ENCODE measurements around the gene NT5DC2.

Gene NT5DC2

DNA sequence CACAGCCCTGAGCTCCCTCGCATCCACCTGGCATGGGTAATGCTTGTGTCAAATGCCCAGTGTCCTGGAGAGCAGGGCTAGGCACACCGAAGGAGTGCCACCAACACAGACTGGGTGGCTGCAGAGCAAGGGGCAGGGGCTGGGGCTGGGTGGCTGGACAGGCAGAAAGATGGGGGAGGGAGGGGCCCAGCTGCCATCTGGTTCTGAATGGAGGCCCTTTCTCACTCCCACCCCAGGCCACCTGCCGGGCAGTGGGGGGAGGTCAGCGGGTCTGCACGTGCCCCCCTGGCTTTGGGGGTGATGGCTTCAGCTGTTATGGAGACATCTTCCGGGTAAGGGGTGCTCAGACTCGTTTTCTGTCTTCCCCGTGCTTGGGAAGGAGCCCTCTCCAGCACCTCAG, 21.6 kb downstream of the NT5DC2 start:
- no peak for TF ChIP-seq TOX (CRISPR knock-in tag; IDR thresholded peaks at IDR 0.05; ENCODE audit: borderline replicate concordance)
- no peak for TF ChIP-seq ARNTL (CRISPR knock-in tag; IDR thresholded peaks at IDR 0.05; ENCODE audit: borderline replicate concordance, low read depth)
- TF ChIP-seq, protein P1, sequence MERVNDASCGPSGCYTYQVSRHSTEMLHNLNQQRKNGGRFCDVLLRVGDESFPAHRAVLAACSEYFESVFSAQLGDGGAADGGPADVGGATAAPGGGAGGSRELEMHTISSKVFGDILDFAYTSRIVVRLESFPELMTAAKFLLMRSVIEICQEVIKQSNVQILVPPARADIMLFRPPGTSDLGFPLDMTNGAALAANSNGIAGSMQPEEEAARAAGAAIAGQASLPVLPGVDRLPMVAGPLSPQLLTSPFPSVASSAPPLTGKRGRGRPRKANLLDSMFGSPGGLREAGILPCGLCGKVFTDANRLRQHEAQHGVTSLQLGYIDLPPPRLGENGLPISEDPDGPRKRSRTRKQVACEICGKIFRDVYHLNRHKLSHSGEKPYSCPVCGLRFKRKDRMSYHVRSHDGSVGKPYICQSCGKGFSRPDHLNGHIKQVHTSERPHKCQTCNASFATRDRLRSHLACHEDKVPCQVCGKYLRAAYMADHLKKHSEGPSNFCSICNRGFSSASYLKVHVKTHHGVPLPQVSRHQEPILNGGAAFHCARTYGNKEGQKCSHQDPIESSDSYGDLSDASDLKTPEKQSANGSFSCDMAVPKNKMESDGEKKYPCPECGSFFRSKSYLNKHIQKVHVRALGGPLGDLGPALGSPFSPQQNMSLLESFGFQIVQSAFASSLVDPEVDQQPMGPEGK (CRISPR knock-in tag; IDR thresholded peaks at IDR 0.05; ENCODE audit: borderline replicate concordance): no peak
- TF ChIP-seq TCF4 (CRISPR knock-in tag; IDR thresholded peaks at IDR 0.05; ENCODE audit: borderline replicate concordance): no peak
- TF ChIP-seq ZNF565 (CRISPR knock-in tag; conservative IDR thresholded peaks at IDR 0.05; ENCODE audit: low read depth): no peak
- no peak for TF ChIP-seq ESRRG (CRISPR knock-in tag; IDR thresholded peaks at IDR 0.05)
- no peak for TF ChIP-seq GLIS3 (CRISPR knock-in tag; IDR thresholded peaks at IDR 0.05)
- TF ChIP-seq TSHZ2 (CRISPR knock-in tag; IDR thresholded peaks at IDR 0.05): no peak
- TF ChIP-seq CSDC2 (CRISPR knock-in tag; IDR thresholded peaks at IDR 0.05): no peak
- no peak for TF ChIP-seq ZFP3 (CRISPR knock-in tag; IDR thresholded peaks at IDR 0.05)
- TF ChIP-seq, protein P2, sequence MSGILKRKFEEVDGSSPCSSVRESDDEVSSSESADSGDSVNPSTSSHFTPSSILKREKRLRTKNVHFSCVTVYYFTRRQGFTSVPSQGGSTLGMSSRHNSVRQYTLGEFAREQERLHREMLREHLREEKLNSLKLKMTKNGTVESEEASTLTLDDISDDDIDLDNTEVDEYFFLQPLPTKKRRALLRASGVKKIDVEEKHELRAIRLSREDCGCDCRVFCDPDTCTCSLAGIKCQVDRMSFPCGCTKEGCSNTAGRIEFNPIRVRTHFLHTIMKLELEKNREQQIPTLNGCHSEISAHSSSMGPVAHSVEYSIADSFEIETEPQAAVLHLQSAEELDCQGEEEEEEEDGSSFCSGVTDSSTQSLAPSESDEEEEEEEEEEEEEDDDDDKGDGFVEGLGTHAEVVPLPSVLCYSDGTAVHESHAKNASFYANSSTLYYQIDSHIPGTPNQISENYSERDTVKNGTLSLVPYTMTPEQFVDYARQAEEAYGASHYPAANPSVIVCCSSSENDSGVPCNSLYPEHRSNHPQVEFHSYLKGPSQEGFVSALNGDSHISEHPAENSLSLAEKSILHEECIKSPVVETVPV (CRISPR knock-in tag; IDR thresholded peaks at IDR 0.05): no peak
- TF ChIP-seq BACH2 (CRISPR knock-in tag; IDR thresholded peaks at IDR 0.05; ENCODE audit: borderline replicate concordance): no peak
- no peak for TF ChIP-seq RARB (CRISPR knock-in tag; IDR thresholded peaks at IDR 0.05)
- no peak for ATAC-seq

DNA sequence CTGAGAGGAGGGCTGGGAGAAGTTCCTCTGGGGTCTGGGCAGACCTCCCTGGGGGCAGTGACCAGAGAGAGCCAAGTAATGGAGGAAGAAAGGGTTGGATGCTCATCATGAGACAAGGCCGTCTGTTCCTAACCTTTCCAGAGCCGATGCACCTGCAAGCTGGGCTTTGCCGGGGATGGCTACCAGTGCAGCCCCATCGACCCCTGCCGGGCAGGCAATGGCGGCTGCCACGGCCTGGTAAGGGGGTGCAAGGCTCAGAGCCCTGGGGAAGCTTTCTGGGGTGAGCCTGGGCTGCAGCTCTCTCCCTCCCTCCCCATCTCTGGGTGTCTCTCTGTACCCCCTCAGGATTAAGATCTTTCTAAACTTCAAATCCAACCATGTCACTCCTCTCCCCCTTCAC, 22.1 kb downstream of the NT5DC2 start:
- no peak for ATAC-seq
- TF ChIP-seq ZFP30 (CRISPR knock-in tag; IDR thresholded peaks at IDR 0.05) (no peak), TOX (CRISPR knock-in tag; IDR thresholded peaks at IDR 0.05; ENCODE audit: borderline replicate concordance) (no peak), ISL1 (CRISPR knock-in tag; IDR thresholded peaks at IDR 0.05) (no peak), POU6F1 (CRISPR knock-in tag; IDR thresholded peaks at IDR 0.05; ENCODE audit: borderline replicate concordance, low read depth) (no peak), ZC3H10 (CRISPR knock-in tag; IDR thresholded peaks at IDR 0.05) (no peak), ARNTL (CRISPR knock-in tag; IDR thresholded peaks at IDR 0.05; ENCODE audit: borderline replicate concordance, low read depth) (no peak), TCF4 (CRISPR knock-in tag; IDR thresholded peaks at IDR 0.05; ENCODE audit: borderline replicate concordance) (no peak), CREB5 (CRISPR knock-in tag; IDR thresholded peaks at IDR 0.05; ENCODE audit: low read depth) (no peak), BACH2 (CRISPR knock-in tag; IDR thresholded peaks at IDR 0.05; ENCODE audit: borderline replicate concordance) (no peak), ZFP3 (CRISPR knock-in tag; IDR thresholded peaks at IDR 0.05) (no peak), PPARA (CRISPR knock-in tag; IDR thresholded peaks at IDR 0.05; ENCODE audit: borderline replicate concordance) (no peak), ESRRG (CRISPR knock-in tag; IDR thresholded peaks at IDR 0.05) (no peak), RARB (CRISPR knock-in tag; IDR thresholded peaks at IDR 0.05) (no peak), GLIS3 (CRISPR knock-in tag; IDR thresholded peaks at IDR 0.05) (no peak), SNAI2 (CRISPR knock-in tag; IDR thresholded peaks at IDR 0.05) (no peak), TSHZ2 (CRISPR knock-in tag; IDR thresholded peaks at IDR 0.05) (no peak), ZNF565 (CRISPR knock-in tag; conservative IDR thresholded peaks at IDR 0.05; ENCODE audit: low read depth) (no peak), OSR1 (CRISPR knock-in tag; IDR thresholded peaks at IDR 0.05) (no peak)
- TF ChIP-seq, protein P1 (CRISPR knock-in tag; IDR thresholded peaks at IDR 0.05; ENCODE audit: borderline replicate concordance): no peak
- TF ChIP-seq, protein P2 (CRISPR knock-in tag; IDR thresholded peaks at IDR 0.05): no peak

Data from SK-N-SH treated with all-trans-retinoic acid at 6 μM for 48 hours (cell line).